ENCODE results near the gene GLI1.

DNA sequence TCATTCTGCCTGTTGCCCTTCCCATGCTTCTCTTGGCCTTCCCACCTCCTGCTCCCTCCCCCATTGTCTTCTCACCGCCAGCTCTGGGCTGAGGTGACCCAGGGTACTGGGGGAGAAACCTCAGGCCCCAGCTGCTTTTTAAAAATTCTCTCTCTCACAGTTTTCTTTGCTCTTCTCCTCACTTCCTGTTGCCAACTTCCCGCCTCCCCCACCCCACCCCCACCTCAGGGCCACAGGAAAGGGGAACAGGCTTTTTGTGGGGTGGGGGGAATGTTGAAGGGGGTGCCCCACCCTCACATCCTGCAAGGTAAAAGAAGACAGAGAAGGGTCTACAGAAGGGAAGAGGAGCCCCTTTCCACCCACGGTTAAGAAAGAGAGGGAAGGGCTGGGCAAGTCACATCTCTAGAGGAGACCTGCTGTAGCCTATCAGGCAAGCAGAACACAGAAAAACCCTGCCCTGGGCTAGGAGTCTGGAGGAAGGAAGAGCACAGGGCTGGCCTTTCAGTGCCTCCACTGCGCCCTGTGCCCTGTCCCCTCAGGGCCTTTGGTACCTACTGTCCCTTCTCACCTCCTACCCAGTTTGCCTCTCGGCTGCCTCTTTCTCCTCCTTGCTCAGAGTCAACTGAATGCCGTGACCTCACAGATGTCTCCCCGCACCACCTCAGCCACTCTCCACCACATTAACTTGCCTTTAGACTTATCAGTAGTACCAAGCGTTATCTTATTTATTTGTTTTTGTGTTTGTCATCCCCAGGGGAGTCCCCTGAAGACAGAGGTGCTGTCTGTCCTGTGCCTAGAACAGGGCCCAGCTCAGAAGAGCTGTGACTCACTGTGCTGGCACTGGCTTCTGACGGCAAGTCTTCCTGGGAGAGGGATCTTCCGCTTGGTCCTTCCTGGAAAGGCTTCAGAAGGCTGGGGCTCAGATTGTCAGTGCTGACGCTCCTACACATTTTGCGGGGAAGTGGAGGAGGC lies 18.4 kb downstream of the GLI1 start:
- no peak for TF ChIP-seq POLR2A (IDR thresholded peaks at IDR 0.05; ENCODE audit: low read depth)
- TF ChIP-seq, protein P1, sequence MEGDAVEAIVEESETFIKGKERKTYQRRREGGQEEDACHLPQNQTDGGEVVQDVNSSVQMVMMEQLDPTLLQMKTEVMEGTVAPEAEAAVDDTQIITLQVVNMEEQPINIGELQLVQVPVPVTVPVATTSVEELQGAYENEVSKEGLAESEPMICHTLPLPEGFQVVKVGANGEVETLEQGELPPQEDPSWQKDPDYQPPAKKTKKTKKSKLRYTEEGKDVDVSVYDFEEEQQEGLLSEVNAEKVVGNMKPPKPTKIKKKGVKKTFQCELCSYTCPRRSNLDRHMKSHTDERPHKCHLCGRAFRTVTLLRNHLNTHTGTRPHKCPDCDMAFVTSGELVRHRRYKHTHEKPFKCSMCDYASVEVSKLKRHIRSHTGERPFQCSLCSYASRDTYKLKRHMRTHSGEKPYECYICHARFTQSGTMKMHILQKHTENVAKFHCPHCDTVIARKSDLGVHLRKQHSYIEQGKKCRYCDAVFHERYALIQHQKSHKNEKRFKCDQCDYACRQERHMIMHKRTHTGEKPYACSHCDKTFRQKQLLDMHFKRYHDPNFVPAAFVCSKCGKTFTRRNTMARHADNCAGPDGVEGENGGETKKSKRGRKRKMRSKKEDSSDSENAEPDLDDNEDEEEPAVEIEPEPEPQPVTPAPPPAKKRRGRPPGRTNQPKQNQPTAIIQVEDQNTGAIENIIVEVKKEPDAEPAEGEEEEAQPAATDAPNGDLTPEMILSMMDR (IDR thresholded peaks at IDR 0.05): no peak

Data from esophagus muscularis mucosa (tissue), 3 donors.